ENCODE results near the gene LMF1. TPM values are rescaled to one million over a fixed set of nuclear protein-coding genes. Genes with fewer than 3 reads are reported as not detected.

Gene LMF1
- total and polyA plus RNA-seq, 2 donors (not counting 1 experiment from before 2014, with no cell fraction given): 36.4 to 63.2 TPM

- Histone ChIP-seq H3K27ac (ENCODE audit: low read length in 2 of 2) (no peak overlapping the region), H3K4me3 (ENCODE audit: control extremely low read depth in 1 of 5, extremely low read depth in 1 of 5, insufficient read depth in 1 of 5, low read depth in 2 of 5, low read length in 4 of 5) (peak overlapping the region in 1 of 5 experiments; percentile 17), H3K9me3 (ENCODE audit: control extremely low read depth in 1 of 3, control insufficient read depth in 2 of 3, insufficient read depth in 1 of 3, low read length in 2 of 3) (peaks cover 1 to 61% (median 13%) of the 10 kb centered on the region in 3 donors), H4K20me1 (ENCODE audit: control insufficient read depth, insufficient read depth, low read length, poor library complexity, severe bottlenecking) (no peaks in the 10 kb centered on the region), H2AFZ (ENCODE audit: insufficient read depth, low read depth, low read length, poor library complexity, severe bottlenecking) (no peak overlapping the region), H3K4me1 (ENCODE audit: control insufficient read depth in 2 of 2, insufficient read depth in 2 of 2, low read length in 2 of 2) (peaks cover 0 to 4% of the 10 kb centered on the region in 2 donors), H3K36me3 (replicated peaks in 1 of 2; ENCODE audit: control extremely low read depth in 1 of 2, control insufficient read depth in 1 of 2, extremely low read depth in 1 of 2, insufficient read depth in 2 of 2, low read length in 1 of 2) (no peaks in the 10 kb centered on the region), H3K9ac (ENCODE audit: low read length) (no peak overlapping the region), H3K4me2 (replicated peaks; ENCODE audit: low read depth, low read length, poor library complexity, severe bottlenecking) (peak overlapping the region; percentile 25), H3K27me3 (replicated peaks in 1 of 4; ENCODE audit: control extremely low read depth in 1 of 4, control insufficient read depth in 3 of 4, insufficient read depth in 4 of 4, low read length in 3 of 4) (peaks cover 0 to 48% (median 4%) of the 10 kb centered on the region in 4 experiments), H3K79me2 (ENCODE audit: control insufficient read depth, insufficient read depth, low read length) (no peaks in the 10 kb centered on the region)
- Mint-ChIP-seq H3K9me3 (ENCODE audit: insufficient read depth) (no peaks in the 10 kb centered on the region), H3K4me3 (no peak overlapping the region), H3K4me1 (no peaks in the 10 kb centered on the region), H3K27me3 (peaks cover 21% of the 10 kb centered on the region), H3K27ac (no peak overlapping the region)
- WGBS (ENCODE audit: insufficient coverage): 6% methylated on average over 37 of the region's 39 CpGs
- ATAC-seq (ENCODE audit: low read depth) (no peak), DNase-seq (no peak)
- CTCF ChIA-PET: no interaction called here
- TF ChIP-seq CTCF (IDR thresholded peaks at IDR 0.05) (no peak), EZH2 (IDR thresholded peaks at IDR 0.05; ENCODE audit: borderline replicate concordance, insufficient read depth, low read depth, low read length, poor library complexity, severe bottlenecking) (no peak)
- POLR2A ChIA-PET: no interaction called here
- intact Hi-C loops (cut with micrococcal nuclease): no loop called here
Measured at GRCh38 chr16:997440-998051, 26.8 kb upstream of the LMF1 start.

- Histone ChIP-seq H3K79me2 (ENCODE audit: control insufficient read depth, insufficient read depth, low read length) (no peaks in the 10 kb centered on the region), H3K4me2 (replicated peaks; ENCODE audit: low read depth, low read length, poor library complexity, severe bottlenecking) (no peak overlapping the region), H3K27me3 (replicated peaks in 1 of 4; ENCODE audit: control extremely low read depth in 1 of 4, control insufficient read depth in 3 of 4, insufficient read depth in 4 of 4, low read length in 3 of 4) (peaks cover 0 to 48% (median 4%) of the 10 kb centered on the region in 4 experiments), H3K9ac (ENCODE audit: low read length) (no peak overlapping the region), H3K36me3 (replicated peaks in 1 of 2; ENCODE audit: control extremely low read depth in 1 of 2, control insufficient read depth in 1 of 2, extremely low read depth in 1 of 2, insufficient read depth in 2 of 2, low read length in 1 of 2) (no peaks in the 10 kb centered on the region), H2AFZ (ENCODE audit: insufficient read depth, low read depth, low read length, poor library complexity, severe bottlenecking) (no peak overlapping the region), H3K4me1 (ENCODE audit: control insufficient read depth in 2 of 2, insufficient read depth in 2 of 2, low read length in 2 of 2) (peaks cover 0 to 4% of the 10 kb centered on the region in 2 donors), H4K20me1 (ENCODE audit: control insufficient read depth, insufficient read depth, low read length, poor library complexity, severe bottlenecking) (no peaks in the 10 kb centered on the region), H3K27ac (ENCODE audit: low read length in 2 of 2) (no peak overlapping the region), H3K9me3 (ENCODE audit: control extremely low read depth in 1 of 3, control insufficient read depth in 2 of 3, insufficient read depth in 1 of 3, low read length in 2 of 3) (peaks cover 1 to 68% (median 13%) of the 10 kb centered on the region in 3 donors), H3K4me3 (ENCODE audit: control extremely low read depth in 1 of 5, extremely low read depth in 1 of 5, insufficient read depth in 1 of 5, low read depth in 2 of 5, low read length in 4 of 5) (no peak overlapping the region)
- Mint-ChIP-seq H3K9me3 (ENCODE audit: insufficient read depth) (no peaks in the 10 kb centered on the region), H3K27me3 (peaks cover 21% of the 10 kb centered on the region), H3K4me1 (no peaks in the 10 kb centered on the region), H3K27ac (no peak overlapping the region), H3K4me3 (no peak overlapping the region)
- CTCF ChIA-PET: no interaction called here
- POLR2A ChIA-PET: no interaction called here
- ATAC-seq (ENCODE audit: low read depth) (no peak), DNase-seq (no peak)
- TF ChIP-seq CTCF (IDR thresholded peaks at IDR 0.05) (no peak), EZH2 (IDR thresholded peaks at IDR 0.05; ENCODE audit: borderline replicate concordance, insufficient read depth, low read depth, low read length, poor library complexity, severe bottlenecking) (no peak)
- 81% methylated on average over 2 of the region's 6 CpGs for WGBS (ENCODE audit: insufficient coverage)
- intact Hi-C loops (cut with micrococcal nuclease): no loop called here
Measured at GRCh38 chr16:996681-997080, 25.9 kb upstream of the LMF1 start.

Measured in B cell (primary cell).